ENCODE results near the gene FBH1.

DNA sequence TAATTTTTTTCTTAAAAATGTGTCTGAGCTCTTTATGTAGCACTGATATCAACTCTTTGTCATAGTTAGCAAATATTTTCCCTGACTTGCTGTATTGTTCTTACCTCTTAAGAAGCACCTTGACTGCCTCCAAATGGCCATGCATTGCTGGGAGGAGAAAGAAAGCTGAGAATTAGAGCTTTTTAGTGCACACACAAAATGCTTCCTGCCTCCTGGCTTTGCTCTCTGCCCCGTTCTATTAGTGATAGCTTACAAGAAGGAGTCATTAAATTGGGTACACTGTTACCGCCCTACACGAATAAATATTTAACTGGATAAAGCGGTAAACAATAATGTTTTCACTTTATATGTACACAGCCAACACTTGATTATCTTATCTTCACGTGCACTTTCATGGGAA is 4.4 kb upstream of the FBH1 start:
- TF ChIP-seq, protein P1, sequence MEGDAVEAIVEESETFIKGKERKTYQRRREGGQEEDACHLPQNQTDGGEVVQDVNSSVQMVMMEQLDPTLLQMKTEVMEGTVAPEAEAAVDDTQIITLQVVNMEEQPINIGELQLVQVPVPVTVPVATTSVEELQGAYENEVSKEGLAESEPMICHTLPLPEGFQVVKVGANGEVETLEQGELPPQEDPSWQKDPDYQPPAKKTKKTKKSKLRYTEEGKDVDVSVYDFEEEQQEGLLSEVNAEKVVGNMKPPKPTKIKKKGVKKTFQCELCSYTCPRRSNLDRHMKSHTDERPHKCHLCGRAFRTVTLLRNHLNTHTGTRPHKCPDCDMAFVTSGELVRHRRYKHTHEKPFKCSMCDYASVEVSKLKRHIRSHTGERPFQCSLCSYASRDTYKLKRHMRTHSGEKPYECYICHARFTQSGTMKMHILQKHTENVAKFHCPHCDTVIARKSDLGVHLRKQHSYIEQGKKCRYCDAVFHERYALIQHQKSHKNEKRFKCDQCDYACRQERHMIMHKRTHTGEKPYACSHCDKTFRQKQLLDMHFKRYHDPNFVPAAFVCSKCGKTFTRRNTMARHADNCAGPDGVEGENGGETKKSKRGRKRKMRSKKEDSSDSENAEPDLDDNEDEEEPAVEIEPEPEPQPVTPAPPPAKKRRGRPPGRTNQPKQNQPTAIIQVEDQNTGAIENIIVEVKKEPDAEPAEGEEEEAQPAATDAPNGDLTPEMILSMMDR (IDR thresholded peaks at IDR 0.05; ENCODE audit: insufficient read depth, low read depth, low read length) = no peak
- TF ChIP-seq EZH2 (IDR thresholded peaks at IDR 0.05; ENCODE audit: insufficient read depth, low read length) = no peak
